Calu3 (cell line): ENCODE measurements around the gene PIGR. TPM values are rescaled to one million over a fixed set of nuclear protein-coding genes. Genes with fewer than 3 reads are reported as not detected.

Experiments
- BruUV-seq: library from RNA; stranded (reverse); fragments of 400-500 nt; replicated peaks from 2 replicates; lab custom pipeline; 2021; lab: Mats Ljungman, UMichigan
- CTCF ChIA-PET: fragments of 300-600 bp; sonication (Branson Sonifier 250); formaldehyde crosslinking; loops from one replicate; lab custom pipeline; 2022; ENCODE audit warnings: antibody characterized with exemption; lab: Charles Lee
- DNase-seq: peaks from one replicate; pipeline ENCODE4 v3.0.0; 2022
- H3K27ac Mint-ChIP-seq: one replicate; pipeline ENCODE4 v1.8.0; 2022; ENCODE audit warnings: mixed read lengths; ENCODE audit not compliant: unreplicated experiment
- H3K27me3 Mint-ChIP-seq: one replicate; pipeline ENCODE4 v1.8.0; 2022; ENCODE audit warnings: mixed read lengths; ENCODE audit not compliant: unreplicated experiment
- H3K36me3 Mint-ChIP-seq: one replicate; pipeline ENCODE4 v1.8.0; 2022; ENCODE audit warnings: mild to moderate bottlenecking, moderate library complexity, mixed read lengths; ENCODE audit not compliant: insufficient read depth, unreplicated experiment
- H3K4me1 Mint-ChIP-seq: one replicate; pipeline ENCODE4 v1.8.0; 2022; ENCODE audit warnings: mild to moderate bottlenecking, low read depth, mixed read lengths; ENCODE audit not compliant: unreplicated experiment
- H3K4me3 Mint-ChIP-seq: one replicate; pipeline ENCODE4 v1.8.0; 2022; ENCODE audit warnings: mild to moderate bottlenecking, low read depth, moderate library complexity, mixed read lengths; ENCODE audit not compliant: unreplicated experiment
- H3K9me3 Mint-ChIP-seq: one replicate; pipeline ENCODE4 v1.8.0; 2022; ENCODE audit warnings: low read depth, mixed read lengths; ENCODE audit not compliant: unreplicated experiment
- intact Hi-C: fragments of 100-400 bp; cut with micrococcal nuclease; formaldehyde crosslinking; loops from one replicate; pipeline ENCODE4 v1.10.0; 2022; ENCODE audit not compliant: unreplicated experiment
- total RNA-seq: library from RNA; stranded (reverse); gene quantifications from 2 replicates; pipeline ENCODE4 v1.2.3, GENCODE V29; 2022
- TF ChIP-seq, protein P1 (sequence below): fragments of 200-600 bp; IDR thresholded peaks from one replicate; pipeline ENCODE4 v1.8.0; 2022; ENCODE audit warnings: antibody characterized with exemption; ENCODE audit not compliant: unreplicated experiment

The PIGR gene
- total RNA-seq, 1 experiment from 2014 or later = 367 TPM

DNA sequence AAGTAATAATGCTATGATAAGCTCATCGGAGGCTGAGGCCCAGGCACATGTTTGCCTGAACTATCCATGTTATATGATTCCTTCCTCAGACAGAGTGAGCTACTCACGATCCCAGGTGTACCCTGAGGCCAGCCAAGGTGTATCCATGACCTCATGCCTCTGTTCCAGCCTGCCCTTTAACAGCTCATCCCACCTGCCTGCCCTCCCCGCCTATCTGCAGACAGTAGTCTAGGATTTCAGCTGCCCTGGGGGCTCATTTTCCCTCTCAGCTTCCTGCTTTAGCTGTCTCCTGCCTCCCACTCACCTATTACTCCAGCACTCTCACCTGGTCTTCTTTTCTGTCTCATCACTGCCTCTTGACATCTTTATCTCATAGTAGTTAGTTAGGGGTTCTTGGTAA lies 50.9 kb downstream of the PIGR start:
- Mint-ChIP-seq H3K36me3 (no peaks in the 10 kb centered on the region), H3K27ac (no peak overlapping the region)
- CTCF ChIA-PET = no interaction called here

DNA sequence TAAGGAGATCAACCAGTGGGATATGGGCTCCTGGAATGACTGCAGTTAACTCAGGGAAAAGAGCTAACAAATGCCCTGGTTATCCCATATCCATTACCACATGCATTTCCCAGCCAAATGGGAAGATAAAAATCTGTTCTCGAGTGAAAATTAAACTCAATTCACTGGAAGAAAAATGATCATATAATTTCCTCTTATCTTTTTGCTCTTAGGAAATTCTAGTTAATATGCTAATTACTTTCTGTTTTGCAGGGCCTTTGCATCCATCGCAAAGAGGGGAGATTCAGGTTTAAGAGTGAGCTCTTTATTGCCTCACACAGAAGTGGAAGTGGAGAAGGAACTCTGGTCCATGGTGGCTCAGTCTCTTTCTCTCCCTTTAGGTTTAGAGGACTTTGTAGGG lies 52.9 kb downstream of the PIGR start:
- Mint-ChIP-seq H3K9me3 (peaks cover 3% of the 10 kb centered on the region), H3K27ac (no peak overlapping the region), H3K4me3 (no peak overlapping the region), H3K27me3 (peaks cover 42% of the 10 kb centered on the region), H3K4me1 (peaks cover 6% of the 10 kb centered on the region), H3K36me3 (no peaks in the 10 kb centered on the region)
- intact Hi-C loops = no loop called here
- CTCF ChIA-PET = interaction anchor here (0.6 to 1.0 kb wide), 2 partner anchors 12 to 89 kb away, joined by 3 read pairs; no protein-coding TSS in a partner anchor
- TF ChIP-seq, protein P1, sequence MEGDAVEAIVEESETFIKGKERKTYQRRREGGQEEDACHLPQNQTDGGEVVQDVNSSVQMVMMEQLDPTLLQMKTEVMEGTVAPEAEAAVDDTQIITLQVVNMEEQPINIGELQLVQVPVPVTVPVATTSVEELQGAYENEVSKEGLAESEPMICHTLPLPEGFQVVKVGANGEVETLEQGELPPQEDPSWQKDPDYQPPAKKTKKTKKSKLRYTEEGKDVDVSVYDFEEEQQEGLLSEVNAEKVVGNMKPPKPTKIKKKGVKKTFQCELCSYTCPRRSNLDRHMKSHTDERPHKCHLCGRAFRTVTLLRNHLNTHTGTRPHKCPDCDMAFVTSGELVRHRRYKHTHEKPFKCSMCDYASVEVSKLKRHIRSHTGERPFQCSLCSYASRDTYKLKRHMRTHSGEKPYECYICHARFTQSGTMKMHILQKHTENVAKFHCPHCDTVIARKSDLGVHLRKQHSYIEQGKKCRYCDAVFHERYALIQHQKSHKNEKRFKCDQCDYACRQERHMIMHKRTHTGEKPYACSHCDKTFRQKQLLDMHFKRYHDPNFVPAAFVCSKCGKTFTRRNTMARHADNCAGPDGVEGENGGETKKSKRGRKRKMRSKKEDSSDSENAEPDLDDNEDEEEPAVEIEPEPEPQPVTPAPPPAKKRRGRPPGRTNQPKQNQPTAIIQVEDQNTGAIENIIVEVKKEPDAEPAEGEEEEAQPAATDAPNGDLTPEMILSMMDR = no peak
- DNase-seq = no peak
- BruUV-seq = no TSS peak

More for the DNA sequence above, 50.9 kb downstream of the PIGR start:
- intact Hi-C loops = no loop called here
- Mint-ChIP-seq H3K27me3 (peaks cover 43% of the 10 kb centered on the region), H3K4me1 (peaks cover 11% of the 10 kb centered on the region), H3K4me3 (no peak overlapping the region), H3K9me3 (peaks cover 3% of the 10 kb centered on the region)
- DNase-seq = no peak
- no TSS peak for BruUV-seq
- TF ChIP-seq, protein P1 = no peak

DNA sequence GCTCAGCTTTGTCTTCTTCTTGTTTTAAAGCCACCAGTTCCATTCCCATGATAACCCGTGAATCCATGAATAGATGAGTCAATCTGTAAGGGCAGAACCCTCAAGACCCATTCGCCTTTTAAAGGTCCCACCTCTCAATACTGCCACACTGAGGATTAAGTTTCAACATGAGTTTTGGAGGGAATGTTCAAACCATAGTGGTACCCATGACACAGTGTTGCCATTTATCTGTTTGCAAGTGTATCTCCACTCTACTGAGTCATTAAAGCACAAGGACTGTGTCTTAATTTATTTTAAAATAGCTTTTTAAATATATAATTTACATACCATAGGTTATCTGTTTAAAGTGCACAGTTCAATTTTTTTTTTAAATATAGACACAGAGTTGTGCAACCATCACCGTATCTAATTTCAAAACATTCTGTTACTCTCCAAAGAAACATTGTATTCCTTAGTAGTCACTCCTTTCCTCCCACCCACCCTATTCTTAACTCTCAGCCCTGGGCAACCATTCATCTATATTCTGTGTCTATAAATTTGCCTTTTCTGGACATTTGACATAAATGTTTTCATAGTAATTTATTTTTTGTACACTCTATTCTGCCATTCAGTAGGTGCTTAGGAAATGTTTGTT lies 53.8 kb downstream of the PIGR start:
- CTCF ChIA-PET = interaction anchor here (1.0 kb wide), 1 partner anchor 90 kb away, joined by 3 read pairs; no protein-coding TSS in a partner anchor
- no TSS peak for BruUV-seq
- peaks cover 49% of the 10 kb centered on the region for H3K27me3 Mint-ChIP-seq
- no peaks in the 10 kb centered on the region for H3K36me3 Mint-ChIP-seq
- H3K4me3 Mint-ChIP-seq = no peak overlapping the region
- TF ChIP-seq, protein P1 = no peak
- intact Hi-C loops = no loop called here
- no peaks in the 10 kb centered on the region for H3K4me1 Mint-ChIP-seq
- no peak for DNase-seq
- H3K9me3 Mint-ChIP-seq = peaks cover 3% of the 10 kb centered on the region
- no peak overlapping the region for H3K27ac Mint-ChIP-seq

DNA sequence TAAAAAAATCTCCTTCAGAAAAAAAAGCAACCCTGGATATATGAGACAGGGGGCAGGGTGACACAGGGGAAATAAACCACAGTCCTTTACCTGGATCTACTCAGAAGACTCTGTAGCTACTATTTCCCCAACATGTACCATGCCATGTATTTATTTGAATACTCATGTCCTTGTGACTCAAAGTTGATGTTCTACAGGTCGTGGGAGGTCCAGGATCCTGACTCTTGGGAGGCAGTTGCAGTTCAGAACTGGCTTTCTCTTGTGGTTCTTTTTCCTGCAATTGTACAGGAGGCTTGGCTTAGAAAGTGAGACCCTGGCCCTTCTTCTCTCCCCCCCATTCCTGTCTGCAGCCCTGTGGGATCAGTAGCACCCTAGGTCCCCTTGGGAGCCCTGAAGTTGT lies 54.9 kb downstream of the PIGR start:
- CTCF ChIA-PET = no interaction called here
- intact Hi-C loops = no loop called here
- Mint-ChIP-seq H3K36me3 (no peaks in the 10 kb centered on the region), H3K27ac (no peak overlapping the region), H3K27me3 (peaks cover 60% of the 10 kb centered on the region), H3K4me1 (no peaks in the 10 kb centered on the region), H3K9me3 (peaks cover 3% of the 10 kb centered on the region), H3K4me3 (no peak overlapping the region)
- BruUV-seq = no TSS peak
- TF ChIP-seq, protein P1 = no peak
- DNase-seq = no peak
